GM23338 (cell line): ENCODE results near the gene CCDC28A. TPM values are rescaled to one million over a fixed set of nuclear protein-coding genes. Genes with fewer than 3 reads are reported as not detected.

Source experiments
- ATAC-seq: fragments of 200-7000 bp; cut with Tn5 transposase; 3 replicates; pipeline ENCODE4 v1.9.1; 2020
- DNase-seq: peaks from one replicate; pipeline ENCODE4 v3.0.0-alpha.2; 2015; ENCODE audit warnings: low spot score
- H2AFZ ChIP-seq: fragments of 200-600 bp; sonication (generic); 2 replicates; pipeline ENCODE4 v1.8.0; 2016; ENCODE audit warnings: antibody characterized with exemption, mild to moderate bottlenecking, moderate library complexity
- H3F3A ChIP-seq: fragments of 200-600 bp; sonication (generic); replicated peaks from 2 replicates; pipeline ENCODE4 v1.8.0; 2017; ENCODE audit warnings: antibody characterized with exemption, mixed run types, low read depth
- H3K27ac ChIP-seq: fragments of 200-600 bp; sonication (generic); 2 replicates; pipeline ENCODE4 v1.6.1; 2016; ENCODE audit warnings: low read depth
- H3K27me3 ChIP-seq: fragments of 200-600 bp; sonication (generic); 2 replicates; pipeline ENCODE4 v1.8.0; 2016; ENCODE audit warnings: mild to moderate bottlenecking, mixed run types, moderate library complexity; ENCODE audit not compliant: insufficient read depth
- H3K36me3 ChIP-seq: fragments of 200-600 bp; sonication (generic); 2 replicates; pipeline ENCODE4 v1.8.0; 2016; ENCODE audit warnings: mild to moderate bottlenecking; ENCODE audit not compliant: insufficient read depth
- H3K4me1 ChIP-seq: fragments of 200-600 bp; sonication (generic); 2 replicates; pipeline ENCODE4 v1.8.0; 2016; ENCODE audit warnings: mild to moderate bottlenecking, moderate library complexity; ENCODE audit not compliant: insufficient read depth
- H3K4me2 ChIP-seq: fragments of 200-600 bp; sonication (generic); 2 replicates; pipeline ENCODE4 v1.7.1; 2017; ENCODE audit warnings: mixed run types
- H3K4me3 ChIP-seq: fragments of 200-600 bp; sonication (generic); 2 replicates; pipeline ENCODE4 v1.6.1; 2016; ENCODE audit warnings: mixed run types
- H3K79me2 ChIP-seq: fragments of 200-600 bp; sonication (generic); replicated peaks from 2 replicates; pipeline ENCODE4 v1.8.0; 2017; ENCODE audit warnings: mild to moderate bottlenecking; ENCODE audit not compliant: insufficient read depth
- H3K9me2 ChIP-seq: fragments of 200-600 bp; sonication (generic); 2 replicates; pipeline ENCODE4 v1.8.0; 2017; ENCODE audit not compliant: insufficient read depth
- H4K20me1 ChIP-seq: fragments of 200-600 bp; sonication (generic); replicated peaks from 2 replicates; pipeline ENCODE4 v1.8.0; 2017; ENCODE audit warnings: mild to moderate bottlenecking; ENCODE audit not compliant: insufficient read depth
- H3K27ac Mint-ChIP-seq: 2 replicates; pipeline ENCODE4 v1.8.0; 2020; ENCODE audit warnings: inconsistent platforms, mild to moderate bottlenecking, moderate library complexity, mixed read lengths
- H3K27me3 Mint-ChIP-seq: 3 replicates; pipeline ENCODE4 v1.8.0; 2022; ENCODE audit warnings: low read depth, mild to moderate bottlenecking, moderate library complexity, mixed read lengths, inconsistent platforms; ENCODE audit not compliant: insufficient read depth, poor library complexity
- H3K36me3 Mint-ChIP-seq: 3 replicates; pipeline ENCODE4 v1.8.0; 2021; ENCODE audit warnings: low read depth, mild to moderate bottlenecking, inconsistent platforms, moderate library complexity, mixed read lengths
- H3K4me1 Mint-ChIP-seq: 3 replicates; pipeline ENCODE4 v1.8.0; 2020; ENCODE audit warnings: mild to moderate bottlenecking, inconsistent platforms, mixed read lengths
- H3K4me3 Mint-ChIP-seq: 3 replicates; pipeline ENCODE4 v1.8.0; 2021; ENCODE audit warnings: moderate library complexity, mild to moderate bottlenecking, inconsistent platforms, mixed read lengths
- H3K9me3 Mint-ChIP-seq: 3 replicates; pipeline ENCODE4 v1.8.0; 2020; ENCODE audit warnings: moderate library complexity, mild to moderate bottlenecking, inconsistent platforms, mixed read lengths
- CREB1 ChIP-seq: fragments of 250-450 bp; sonication (Bioruptor Pico); IDR thresholded peaks from 2 replicates; pipeline ENCODE4 v1.5.0; 2020; ENCODE audit warnings: low read depth, mild to moderate bottlenecking, moderate library complexity
- CTCF ChIP-seq, 2 experiments: fragments of 200-600 bp in 1 of 2; sonication (generic) in 1 of 2; conservative IDR thresholded peaks; 2 replicates each; pipeline versions ENCODE4 v1.5.1 to v1.6.1; 2016 to 2017; ENCODE audit warnings: antibody characterized with exemption in 2 of 2, low read depth in 2 of 2, mild to moderate bottlenecking in 2 of 2, moderate library complexity in 1 of 2
- EZH2 ChIP-seq: fragments of 200-600 bp; sonication (generic); IDR thresholded peaks from one replicate; pipeline ENCODE4 v1.8.0; 2017; ENCODE audit warnings: antibody characterized with exemption, mild to moderate bottlenecking, low read depth; ENCODE audit not compliant: unreplicated experiment
- EZH2phosphoT487 ChIP-seq: fragments of 200-600 bp; sonication (generic); IDR thresholded peaks from one replicate; pipeline ENCODE4 v1.8.1; 2018; ENCODE audit warnings: antibody characterized with exemption; ENCODE audit not compliant: unreplicated experiment
- JUNB ChIP-seq: IDR thresholded peaks from one replicate; pipeline ENCODE4 v1.6.1; 2016; ENCODE audit warnings: antibody characterized with exemption; ENCODE audit not compliant: unreplicated experiment
- NANOG ChIP-seq: IDR thresholded peaks from 2 replicates; pipeline ENCODE4 v1.6.1; 2016; ENCODE audit warnings: antibody characterized with exemption, borderline replicate concordance
- POLR2AphosphoS5 ChIP-seq: IDR thresholded peaks from 2 replicates; pipeline ENCODE4 v1.6.1; 2016; ENCODE audit warnings: antibody characterized with exemption, low read depth
- REST ChIP-seq: IDR thresholded peaks from one replicate; pipeline ENCODE4 v1.6.1; 2018; ENCODE audit warnings: antibody characterized with exemption; ENCODE audit not compliant: unreplicated experiment
- ZNF114 ChIP-seq: fragments of 250-450 bp; sonication (Bioruptor Pico); IDR thresholded peaks from 2 replicates; pipeline ENCODE4 v1.5.0; 2020; ENCODE audit warnings: mild to moderate bottlenecking, moderate library complexity
- ZNF331 ChIP-seq: fragments of 250-450 bp; sonication (Bioruptor Pico); IDR thresholded peaks from 2 replicates; pipeline ENCODE4 v1.5.0; 2020; ENCODE audit warnings: low read depth, mild to moderate bottlenecking, moderate library complexity
- ZNF462 ChIP-seq: fragments of 250-450 bp; sonication (Bioruptor Pico); IDR thresholded peaks from 2 replicates; pipeline ENCODE4 v1.5.0; 2020; ENCODE audit warnings: mild to moderate bottlenecking, moderate library complexity
- polyA plus RNA-seq: library from polyadenylated mRNA; unstranded; fragments of >200 nt; fragmentation: Nextera tagmentation; extraction: Ambion mirVana; gene quantifications from 2 replicates; pipeline ENCODE4 v1.2.1, GENCODE V29; 2016
- total RNA-seq: library from RNA; depleted of rRNA; stranded (reverse); fragments of >200 nt; shearing (Covaris generic); gene quantifications from 2 replicates; pipeline ENCODE4 v1.2.3, GENCODE V29; 2014

Gene CCDC28A
- total and polyA plus RNA-seq, 2 experiments from 2014 or later: 11.2 to 14.0 TPM

GRCh38 chr6:138778331-138778730, 4.8 kb downstream of the CCDC28A start (continued):
- TF ChIP-seq CTCF (conservative IDR thresholded peaks at IDR 0.05; ENCODE audit: low read depth in 2 of 2): no peak
- TF ChIP-seq EZH2phosphoT487: no peak

GRCh38 chr6:138782243-138782642, 8.7 kb downstream of the CCDC28A start:
- no peak overlapping the region for H3K4me2 ChIP-seq
- H4K20me1 ChIP-seq: no peaks in the 10 kb centered on the region; the same call in 1 of the 2 replicates
- no peak for ATAC-seq
- TF ChIP-seq EZH2phosphoT487 (no peak), ZNF331 (CRISPR knock-in tag) (no peak), CTCF (conservative IDR thresholded peaks at IDR 0.05; ENCODE audit: low read depth in 2 of 2) (no peak), ZNF114 (CRISPR knock-in tag) (no peak), EZH2 (no peak), ZNF462 (no peak), JUNB (no peak), NANOG (no peak), POLR2AphosphoS5 (no peak), CREB1 (no peak), REST (no peak)
- peaks cover 2% of the 10 kb centered on the region for H3K27me3 Mint-ChIP-seq
- H3K9me3 Mint-ChIP-seq: no peaks in the 10 kb centered on the region
- no peaks in the 10 kb centered on the region for H3K36me3 ChIP-seq
- no peaks in the 10 kb centered on the region for H3K27me3 ChIP-seq
- no peaks in the 10 kb centered on the region for H3F3A ChIP-seq
- no peaks in the 10 kb centered on the region for H3K4me1 ChIP-seq
- no peak overlapping the region for H2AFZ ChIP-seq
- H3K79me2 ChIP-seq: no peaks in the 10 kb centered on the region
- no peak overlapping the region for H3K4me3 Mint-ChIP-seq
- no peak overlapping the region for H3K27ac Mint-ChIP-seq
- DNase-seq: no peak
- H3K9me2 ChIP-seq: no peaks in the 10 kb centered on the region
- no peak overlapping the region for H3K4me3 ChIP-seq
- H3K4me1 Mint-ChIP-seq: no peaks in the 10 kb centered on the region
- no peak overlapping the region for H3K27ac ChIP-seq
- no peaks in the 10 kb centered on the region for H3K36me3 Mint-ChIP-seq
